ENCODE results near the gene FFAR1.
"Not testable (repeated sequence)": the region's sequence is repeated elsewhere in the genome, so short reads cannot be mapped to it uniquely, and the experiment has no call there.

The FFAR1 gene

DNA sequence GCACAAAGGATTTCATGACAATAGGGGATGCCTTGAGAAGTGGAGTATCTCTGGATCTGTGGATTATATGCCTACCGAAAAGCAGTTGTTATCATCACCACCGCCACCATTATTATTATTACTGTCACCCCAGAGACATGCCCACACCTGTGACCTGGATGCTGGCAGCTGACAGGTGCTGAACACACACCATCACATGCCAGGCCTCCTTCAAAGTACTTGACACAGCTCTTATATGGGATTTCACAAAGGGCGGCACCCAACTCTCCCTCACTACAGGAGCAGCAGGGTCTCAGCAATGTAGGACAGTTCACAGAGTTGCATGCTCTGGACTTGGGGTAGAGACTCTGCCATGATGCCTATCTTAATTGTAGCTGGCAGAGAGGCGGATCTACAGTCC lies 17.6 kb downstream of the FFAR1 start:
- Histone ChIP-seq H2BK120ac (ENCODE audit: low read depth, low read length) (no peak overlapping the region), H4K5ac (ENCODE audit: low read length) (no peak overlapping the region), H3K4ac (ENCODE audit: low read depth, low read length) (no peak overlapping the region), H3K27me3 (ENCODE audit: insufficient read depth, low read length, poor library complexity) (no peaks in the 10 kb centered on the region), H3K36me3 (ENCODE audit: control insufficient read depth, insufficient read depth, low read length) (no peaks in the 10 kb centered on the region), H3K23ac (ENCODE audit: low read length) (no peak overlapping the region), H3K56ac (ENCODE audit: low read length) (no peak overlapping the region), H4K8ac (ENCODE audit: low read depth, low read length) (no peak overlapping the region), H3K79me2 (ENCODE audit: control insufficient read depth, insufficient read depth, low read length) (no peaks in the 10 kb centered on the region), H3K27ac (ENCODE audit: low read depth, low read length) (no peak overlapping the region), H3K4me1 (ENCODE audit: control insufficient read depth, low read depth, low read length) (no peaks in the 10 kb centered on the region), H2AK5ac (ENCODE audit: low read length) (no peak overlapping the region), H3K4me3 (ENCODE audit: low read length) (no peak overlapping the region), H2BK15ac (replicated peaks; ENCODE audit: low read depth) (no peak overlapping the region), H3K4me2 (ENCODE audit: low read length) (no peak overlapping the region), H3K18ac (ENCODE audit: low read length) (no peak overlapping the region), H3K79me1 (ENCODE audit: low read length) (no peaks in the 10 kb centered on the region), H3K9ac (ENCODE audit: low read length) (no peak overlapping the region), H2BK5ac (ENCODE audit: low read length) (no peak overlapping the region)
- WGBS (ENCODE audit: extremely low coverage, insufficient coverage, low lambda C conversion rate), result no CpG with 5 or more reads among the region's 4 CpGs
- DNase-seq, result no peak

DNA sequence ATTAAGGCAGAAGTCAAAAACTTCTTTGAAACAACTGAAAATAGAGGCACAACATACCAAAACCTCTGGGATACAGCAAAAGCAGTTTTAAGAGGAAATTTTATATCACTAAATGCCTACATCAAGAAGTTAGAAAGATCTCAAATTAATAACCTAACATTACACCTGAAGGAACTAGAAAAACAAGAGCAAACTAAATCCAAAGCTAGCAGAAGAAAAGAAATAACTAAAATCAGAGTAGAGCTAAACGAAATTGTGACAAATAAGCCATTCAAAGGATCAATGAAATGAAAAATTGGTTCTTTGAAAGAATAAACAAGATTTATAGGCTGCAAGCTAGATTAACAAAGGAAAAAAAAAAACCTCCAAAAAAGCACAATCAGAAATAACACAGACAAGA lies 20.7 kb downstream of the FFAR1 start:
- no peak overlapping the region for H4K8ac ChIP-seq (ENCODE audit: low read depth, low read length)
- no peak overlapping the region for H3K4ac ChIP-seq (ENCODE audit: low read depth, low read length)
- H3K23ac ChIP-seq (ENCODE audit: low read length), result no peak overlapping the region
- no peak overlapping the region for H2BK5ac ChIP-seq (ENCODE audit: low read length)
- no peaks in the 10 kb centered on the region for H3K36me3 ChIP-seq (ENCODE audit: control insufficient read depth, insufficient read depth, low read length)
- no CpG with 5 or more reads among the region's 1 CpG for WGBS (ENCODE audit: extremely low coverage, insufficient coverage, low lambda C conversion rate)
- no peak overlapping the region for H3K56ac ChIP-seq (ENCODE audit: low read length)
- no peaks in the 10 kb centered on the region for H3K4me1 ChIP-seq (ENCODE audit: control insufficient read depth, low read depth, low read length)
- DNase-seq, result no peak
- no peak overlapping the region for H3K27ac ChIP-seq (ENCODE audit: low read depth, low read length)
- H3K9ac ChIP-seq (ENCODE audit: low read length), result no peak overlapping the region
- no peak overlapping the region for H4K5ac ChIP-seq (ENCODE audit: low read length)
- H3K18ac ChIP-seq (ENCODE audit: low read length), result no peak overlapping the region
- H3K4me3 ChIP-seq (ENCODE audit: low read length), result no peak overlapping the region
- H3K27me3 ChIP-seq (ENCODE audit: insufficient read depth, low read length, poor library complexity), result no peaks in the 10 kb centered on the region
- no peak overlapping the region for H3K4me2 ChIP-seq (ENCODE audit: low read length)
- no peaks in the 10 kb centered on the region for H3K79me2 ChIP-seq (ENCODE audit: control insufficient read depth, insufficient read depth, low read length)
- H2AK5ac ChIP-seq (ENCODE audit: low read length), result no peak overlapping the region
- H3K79me1 ChIP-seq (ENCODE audit: low read length), result no peaks in the 10 kb centered on the region
- H2BK120ac ChIP-seq (ENCODE audit: low read depth, low read length), result no peak overlapping the region
- H2BK15ac ChIP-seq (replicated peaks; ENCODE audit: low read depth), result no peak overlapping the region

DNA sequence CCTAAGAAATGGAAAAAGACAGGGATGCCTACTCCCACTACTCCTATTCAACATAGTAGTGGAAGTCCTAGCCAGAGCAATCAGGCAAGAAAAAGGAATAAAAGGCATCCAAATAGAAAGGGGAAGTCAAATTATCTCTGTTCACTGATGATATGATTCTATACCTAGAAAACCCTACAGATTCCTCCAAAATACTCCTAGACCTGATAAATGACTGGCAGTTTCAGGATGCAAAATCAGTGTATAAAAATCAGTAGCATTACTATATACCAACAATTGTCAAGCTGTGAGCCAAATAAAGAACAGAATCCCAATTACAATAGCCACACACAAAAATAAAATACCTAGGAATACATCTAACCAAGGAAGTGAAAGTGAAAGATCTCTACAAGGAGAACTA lies 21.8 kb downstream of the FFAR1 start:
- Histone ChIP-seq H4K8ac (ENCODE audit: low read depth, low read length) (no peak overlapping the region), H3K27ac (ENCODE audit: low read depth, low read length) (no peak overlapping the region), H3K4me1 (ENCODE audit: control insufficient read depth, low read depth, low read length) (no peaks in the 10 kb centered on the region), H3K23ac (ENCODE audit: low read length) (no peak overlapping the region), H2BK120ac (ENCODE audit: low read depth, low read length) (no peak overlapping the region), H3K36me3 (ENCODE audit: control insufficient read depth, insufficient read depth, low read length) (no peaks in the 10 kb centered on the region), H3K27me3 (ENCODE audit: insufficient read depth, low read length, poor library complexity) (no peaks in the 10 kb centered on the region), H4K5ac (ENCODE audit: low read length) (no peak overlapping the region), H2BK5ac (ENCODE audit: low read length) (no peak overlapping the region), H3K4ac (ENCODE audit: low read depth, low read length) (no peak overlapping the region), H3K79me2 (ENCODE audit: control insufficient read depth, insufficient read depth, low read length) (no peaks in the 10 kb centered on the region), H2BK15ac (replicated peaks; ENCODE audit: low read depth) (no peak overlapping the region), H3K9ac (ENCODE audit: low read length) (no peak overlapping the region), H3K56ac (ENCODE audit: low read length) (no peak overlapping the region), H3K18ac (ENCODE audit: low read length) (no peak overlapping the region), H3K4me3 (ENCODE audit: low read length) (no peak overlapping the region), H3K79me1 (ENCODE audit: low read length) (no peaks in the 10 kb centered on the region), H2AK5ac (ENCODE audit: low read length) (no peak overlapping the region), H3K4me2 (ENCODE audit: low read length) (no peak overlapping the region)
- no peak for DNase-seq

DNA sequence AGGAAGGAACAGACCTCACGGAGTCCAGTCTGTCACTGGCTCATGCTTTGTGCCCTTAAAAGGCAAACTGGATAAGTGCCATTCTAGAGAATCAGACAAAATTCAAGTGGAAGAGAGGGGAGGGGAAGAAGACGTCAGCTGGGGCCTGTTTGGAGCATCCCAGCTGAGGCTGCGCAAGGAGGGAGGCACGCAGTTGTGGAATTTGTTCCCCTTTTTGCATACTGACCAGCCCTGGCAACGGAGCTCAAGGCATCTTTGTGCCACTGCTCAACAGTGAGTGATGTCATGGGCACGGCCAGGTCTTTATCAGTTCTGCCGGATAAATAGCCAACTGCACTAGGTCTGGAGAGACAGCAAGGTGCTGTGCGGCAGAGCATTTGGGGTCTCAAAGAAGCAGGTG lies 23.0 kb downstream of the FFAR1 start, which contains the start of gene GPR42:
Gene GPR42, plus strand, starts transcription at position 347 of the 400 bp plus-strand sequence. CDS start 292 bp downstream, outside the sequence.
- H3K4me2 ChIP-seq (ENCODE audit: low read length), result no peak within 1 kb of the TSS
- H2BK120ac ChIP-seq (ENCODE audit: low read depth, low read length), result no peak within 1 kb of the TSS
- no peak within 1 kb of the TSS for H3K18ac ChIP-seq (ENCODE audit: low read length)
- H3K4me3 ChIP-seq (ENCODE audit: low read length), result no peak within 1 kb of the TSS
- no CpG with 5 or more reads among the region's 8 CpGs for WGBS (ENCODE audit: extremely low coverage, insufficient coverage, low lambda C conversion rate)
- no peak within 1 kb of the TSS for H2BK15ac ChIP-seq (replicated peaks; ENCODE audit: low read depth)
- H3K9ac ChIP-seq (ENCODE audit: low read length), result no peak within 1 kb of the TSS
- H3K79me2 ChIP-seq (ENCODE audit: control insufficient read depth, insufficient read depth, low read length), result no peaks in the 10 kb centered on the region
- no peak within 1 kb of the TSS for H4K5ac ChIP-seq (ENCODE audit: low read length)
- no peak within 1 kb of the TSS for H3K56ac ChIP-seq (ENCODE audit: low read length)
- no peaks in the 10 kb centered on the region for H3K79me1 ChIP-seq (ENCODE audit: low read length)
- no peak within 1 kb of the TSS for H3K23ac ChIP-seq (ENCODE audit: low read length)
- no peak within 1 kb of the TSS for H4K8ac ChIP-seq (ENCODE audit: low read depth, low read length)
- H3K4me1 ChIP-seq (ENCODE audit: control insufficient read depth, low read depth, low read length), result no peaks in the 10 kb centered on the region
- no peaks in the 10 kb centered on the region for H3K27me3 ChIP-seq (ENCODE audit: insufficient read depth, low read length, poor library complexity)
- H3K27ac ChIP-seq (ENCODE audit: low read depth, low read length), result no peak within 1 kb of the TSS
- no peaks in the 10 kb centered on the region for H3K36me3 ChIP-seq (ENCODE audit: control insufficient read depth, insufficient read depth, low read length)
- H3K4ac ChIP-seq (ENCODE audit: low read depth, low read length), result no peak within 1 kb of the TSS
- H2AK5ac ChIP-seq (ENCODE audit: low read length), result no peak within 1 kb of the TSS
- no peak within 1 kb of the TSS for H2BK5ac ChIP-seq (ENCODE audit: low read length)
- no peak for DNase-seq

DNA sequence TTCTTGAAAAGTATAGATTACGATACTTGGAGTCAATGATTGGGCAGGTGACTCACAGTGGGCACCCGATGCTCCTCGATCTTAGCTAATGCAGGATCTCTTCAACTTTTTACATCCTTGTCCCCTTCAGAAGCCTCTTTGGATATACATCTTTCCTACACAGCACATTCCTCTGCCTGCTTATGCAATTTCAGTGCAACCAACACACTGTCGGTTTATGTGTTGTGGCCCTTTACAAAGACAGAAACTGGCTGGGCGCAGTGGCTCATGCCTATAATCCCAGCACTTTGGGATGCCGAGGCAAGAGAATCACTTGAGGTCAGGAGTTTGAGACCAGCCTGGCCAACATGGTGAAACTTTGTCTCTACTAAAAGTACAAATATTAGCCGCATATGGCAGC lies 25.8 kb downstream of the FFAR1 start:
- H3K4me3 ChIP-seq (ENCODE audit: low read length), result no peak overlapping the region
- H2BK120ac ChIP-seq (ENCODE audit: low read depth, low read length), result no peak overlapping the region
- H2AK5ac ChIP-seq (ENCODE audit: low read length), result no peak overlapping the region
- no peaks in the 10 kb centered on the region for H3K79me1 ChIP-seq (ENCODE audit: low read length)
- H3K4me1 ChIP-seq (ENCODE audit: control insufficient read depth, low read depth, low read length), result no peaks in the 10 kb centered on the region
- no peak overlapping the region for H3K4ac ChIP-seq (ENCODE audit: low read depth, low read length)
- H4K8ac ChIP-seq (ENCODE audit: low read depth, low read length), result no peak overlapping the region
- H3K9ac ChIP-seq (ENCODE audit: low read length), result no peak overlapping the region
- H3K79me2 ChIP-seq (ENCODE audit: control insufficient read depth, insufficient read depth, low read length), result no peaks in the 10 kb centered on the region
- no peaks in the 10 kb centered on the region for H3K36me3 ChIP-seq (ENCODE audit: control insufficient read depth, insufficient read depth, low read length)
- no peak overlapping the region for H2BK15ac ChIP-seq (replicated peaks; ENCODE audit: low read depth)
- no peak for DNase-seq
- no peak overlapping the region for H3K23ac ChIP-seq (ENCODE audit: low read length)
- no peak overlapping the region for H3K4me2 ChIP-seq (ENCODE audit: low read length)
- H4K5ac ChIP-seq (ENCODE audit: low read length), result no peak overlapping the region
- no peaks in the 10 kb centered on the region for H3K27me3 ChIP-seq (ENCODE audit: insufficient read depth, low read length, poor library complexity)
- H3K56ac ChIP-seq (ENCODE audit: low read length), result no peak overlapping the region
- no peak overlapping the region for H2BK5ac ChIP-seq (ENCODE audit: low read length)
- H3K18ac ChIP-seq (ENCODE audit: low read length), result no peak overlapping the region
- no CpG with 5 or more reads among the region's 7 CpGs for WGBS (ENCODE audit: extremely low coverage, insufficient coverage, low lambda C conversion rate)
- no peak overlapping the region for H3K27ac ChIP-seq (ENCODE audit: low read depth, low read length)

DNA sequence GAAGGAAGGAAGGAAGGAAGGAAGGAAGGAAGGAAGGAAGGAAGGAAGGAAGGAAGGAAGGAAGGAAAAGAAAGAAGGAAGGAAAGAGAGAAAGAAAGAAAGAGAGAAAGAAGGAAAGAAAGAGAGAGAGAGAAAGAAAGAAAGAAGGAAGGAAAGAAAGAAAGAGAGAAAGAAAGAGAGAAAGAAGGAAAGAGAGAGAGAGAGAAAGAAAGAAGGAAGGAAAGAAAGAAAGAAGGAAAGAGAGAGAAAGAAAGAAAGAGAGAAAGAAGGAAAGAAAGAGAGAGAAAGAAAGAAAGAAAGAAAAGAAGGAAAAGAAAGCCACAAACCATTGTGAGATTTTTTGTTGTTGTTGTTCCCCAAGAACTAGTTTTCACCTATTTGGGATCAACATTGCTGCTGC lies 26.3 kb downstream of the FFAR1 start:
- H3K4me1 ChIP-seq (ENCODE audit: control insufficient read depth, low read depth, low read length); H4K8ac ChIP-seq (ENCODE audit: low read depth, low read length); H3K56ac ChIP-seq (ENCODE audit: low read length); H2BK5ac ChIP-seq (ENCODE audit: low read length); H3K36me3 ChIP-seq (ENCODE audit: control insufficient read depth, insufficient read depth, low read length); DNase-seq; H4K5ac ChIP-seq (ENCODE audit: low read length); H2BK120ac ChIP-seq (ENCODE audit: low read depth, low read length); H3K4me2 ChIP-seq (ENCODE audit: low read length); H3K4ac ChIP-seq (ENCODE audit: low read depth, low read length); H3K27ac ChIP-seq (ENCODE audit: low read depth, low read length); H3K23ac ChIP-seq (ENCODE audit: low read length); H3K79me2 ChIP-seq (ENCODE audit: control insufficient read depth, insufficient read depth, low read length); H3K4me3 ChIP-seq (ENCODE audit: low read length); H3K18ac ChIP-seq (ENCODE audit: low read length); H3K27me3 ChIP-seq (ENCODE audit: insufficient read depth, low read length, poor library complexity); H3K9ac ChIP-seq (ENCODE audit: low read length); H2BK15ac ChIP-seq (replicated peaks; ENCODE audit: low read depth); H3K79me1 ChIP-seq (ENCODE audit: low read length); H2AK5ac ChIP-seq (ENCODE audit: low read length): not testable (repeated sequence)

Measured in mesendoderm (in vitro differentiated cells).